Esophagus muscularis mucosa (tissue), 4 donors: ENCODE measurements around the gene TBC1D5. TPM values are rescaled to one million over a fixed set of nuclear protein-coding genes. Genes with fewer than 3 reads are reported as not detected.

ENCODE experiments used
- DNase-seq: peaks from one replicate; pipeline ENCODE4 v3.0.0-alpha.2; 2017; ENCODE audit errors: extremely low spot score
- H3K27ac ChIP-seq, 4 donors: fragments of 200-600 bp; sonication (generic); replicated peaks in 1 of 4; 1 replicate in 3 of 4; 2 replicates in 1 of 4; pipeline ENCODE4 v1.5.1; 2016 to 2019; ENCODE audit warnings: mild to moderate bottlenecking in 1 of 4
- H3K27me3 ChIP-seq, 4 donors: fragments of 200-600 bp; sonication (generic); one replicate each; pipeline versions ENCODE4 v1.5.1 to v1.6.0; 2016 to 2019
- H3K36me3 ChIP-seq, 4 donors: fragments of 200-600 bp; sonication (generic); one replicate each; pipeline ENCODE4 v1.5.1; 2016 to 2019
- H3K4me1 ChIP-seq, 4 donors: fragments of 200-600 bp; sonication (generic); one replicate each; pipeline ENCODE4 v1.5.1; 2016 to 2019
- H3K4me3 ChIP-seq, 4 donors: fragments of 200-600 bp; sonication (generic); 1 replicate in 2 of 4; 2 replicates in 2 of 4; pipeline ENCODE4 v1.5.1; 2016 to 2019; ENCODE audit warnings: mild to moderate bottlenecking in 4 of 4, moderate library complexity in 1 of 4
- H3K9me3 ChIP-seq, 4 donors: fragments of 200-600 bp; sonication (generic); 1 replicate in 3 of 4; 2 replicates in 1 of 4; pipeline ENCODE4 v1.5.1; 2016 to 2019
- CTCF ChIP-seq, 3 experiments: fragments of 200-600 bp in 2 of 3; fragments of 450-650 bp in 1 of 3; sonication (generic) in 2 of 3; IDR thresholded peaks; one replicate each; pipeline ENCODE4 v1.5.1; 2017 to 2019; ENCODE audit warnings: antibody characterized with exemption in 3 of 3, mild to moderate bottlenecking in 2 of 3, moderate library complexity in 1 of 3
- EP300 ChIP-seq: sonication (generic); formaldehyde crosslinking; IDR thresholded peaks from one replicate; pipeline ENCODE4 v1.6.1; 2017; ENCODE audit warnings: antibody characterized with exemption
- POLR2A ChIP-seq: fragments of 450-650 bp; IDR thresholded peaks from one replicate; pipeline ENCODE4 v1.6.1; 2017; ENCODE audit warnings: antibody characterized with exemption, moderate library complexity, mild to moderate bottlenecking, low read depth
- POLR2AphosphoS5 ChIP-seq, 2 donors: sonication (generic); formaldehyde crosslinking; IDR thresholded peaks; one replicate each; pipeline ENCODE4 v1.6.1; 2017; ENCODE audit warnings: antibody characterized with exemption in 2 of 2
- WGBS: methylation state at CpG from one replicate; pipeline ENCODE4 v1.1.5; 2018; 5-methylcytosine and 5-hydroxymethylcytosine counted together
- intact Hi-C: fragments of 100-400 bp; cut with DNase I; formaldehyde crosslinking; loops from one replicate; pipeline ENCODE4 v1.15.1; 2023
- total RNA-seq, 4 donors: library from RNA; depleted of rRNA; stranded (reverse); fragments of >200 nt; gene quantifications; one replicate each; pipeline versions ENCODE4 v1.1.0 to v1.2.1, GENCODE V29; 2016

TBC1D5 gene
- total RNA-seq, 4 donors from 2014 or later = 54.0 to 83.1 (median 63.6) TPM

- WGBS = 94% methylated on average over 6 of the region's 14 CpGs
- H3K27me3 ChIP-seq = no peaks in the 10 kb centered on the region
- H3K9me3 ChIP-seq = no peaks in the 10 kb centered on the region
- no peak overlapping the region for H3K27ac ChIP-seq
- H3K36me3 ChIP-seq = peaks cover 0 to 19% (median 0%) of the 10 kb centered on the region in 4 donors
- intact Hi-C loops = no loop called here
- no peak overlapping the region for H3K4me3 ChIP-seq
- H3K4me1 ChIP-seq = no peaks in the 10 kb centered on the region
- no peak for TF ChIP-seq POLR2A
- no peak for TF ChIP-seq EP300
- TF ChIP-seq CTCF (IDR thresholded peaks at IDR 0.05) = no peak
- no peak for TF ChIP-seq POLR2AphosphoS5 (IDR thresholded peaks at IDR 0.05)
- DNase-seq = no peak
Observed at GRCh38 chr3:17288839-17289399, 453.5 kb downstream of the TBC1D5 start.

GRCh38 chr3:17287006-17287689 lies 455.3 kb downstream of the TBC1D5 start:
- Histone ChIP-seq H3K9me3 (no peaks in the 10 kb centered on the region), H3K4me1 (no peaks in the 10 kb centered on the region), H3K36me3 (peaks cover 0 to 19% (median 0%) of the 10 kb centered on the region in 4 donors), H3K27me3 (no peaks in the 10 kb centered on the region), H3K27ac (no peak overlapping the region), H3K4me3 (no peak overlapping the region)
- DNase-seq = no peak
- intact Hi-C loops = no loop called here
- WGBS = 94% methylated on average over 5 of the region's 5 CpGs
- TF ChIP-seq CTCF (IDR thresholded peaks at IDR 0.05) (no peak), POLR2A (no peak), POLR2AphosphoS5 (IDR thresholded peaks at IDR 0.05) (no peak), EP300 (no peak)

GRCh38 chr3:17278006-17278405 lies 464.4 kb downstream of the TBC1D5 start:
- WGBS = 94% methylated on average over 2 of the region's 2 CpGs
- Histone ChIP-seq H3K4me1 (no peaks in the 10 kb centered on the region), H3K4me3 (no peak overlapping the region), H3K9me3 (no peaks in the 10 kb centered on the region), H3K27ac (no peak overlapping the region), H3K36me3 (peaks cover 0 to 3% (median 0%) of the 10 kb centered on the region in 4 donors), H3K27me3 (no peaks in the 10 kb centered on the region)
- no peak for TF ChIP-seq EP300
- no peak for TF ChIP-seq POLR2A
- no peak for DNase-seq
- intact Hi-C loops = no loop called here

- no peaks in the 10 kb centered on the region for H3K4me1 ChIP-seq
- no peak for DNase-seq
- no peaks in the 10 kb centered on the region for H3K36me3 ChIP-seq
- no peak for TF ChIP-seq CTCF (IDR thresholded peaks at IDR 0.05)
- TF ChIP-seq POLR2A = no peak
- TF ChIP-seq POLR2AphosphoS5 (IDR thresholded peaks at IDR 0.05) = no peak
- TF ChIP-seq EP300 = no peak
- no peaks in the 10 kb centered on the region for H3K27me3 ChIP-seq
- WGBS = 96% methylated on average over 5 of the region's 5 CpGs
- H3K4me3 ChIP-seq = no peak overlapping the region
- intact Hi-C loops = no loop called here
- no peaks in the 10 kb centered on the region for H3K9me3 ChIP-seq
- H3K27ac ChIP-seq = no peak overlapping the region
Observed at GRCh38 chr3:17266846-17267245, 475.6 kb downstream of the TBC1D5 start.

- no peaks in the 10 kb centered on the region for H3K4me1 ChIP-seq
- no peak overlapping the region for H3K4me3 ChIP-seq
- 88% methylated on average over 3 of the region's 3 CpGs for WGBS
- H3K9me3 ChIP-seq = no peaks in the 10 kb centered on the region
- no peak for TF ChIP-seq CTCF (IDR thresholded peaks at IDR 0.05)
- TF ChIP-seq POLR2A = no peak
- TF ChIP-seq EP300 = no peak
- TF ChIP-seq POLR2AphosphoS5 (IDR thresholded peaks at IDR 0.05) = no peak
- H3K36me3 ChIP-seq = no peaks in the 10 kb centered on the region
- no peak overlapping the region for H3K27ac ChIP-seq
- intact Hi-C loops = no loop called here
- DNase-seq = no peak
- no peaks in the 10 kb centered on the region for H3K27me3 ChIP-seq
Observed at GRCh38 chr3:17261627-17262369, 480.6 kb downstream of the TBC1D5 start.
